HCEC 1CT (cell line): ENCODE data around the gene NUTF2.
"Not testable (repeated sequence)": the region's sequence is repeated elsewhere in the genome, so short reads cannot be mapped to it uniquely, and the experiment has no call there.

Experiments used
- DNase-seq: peaks from one replicate; pipeline ENCODE4 v3.0.0-alpha.2; 2017

NUTF2 gene

GRCh38 chr16:67888331-67888730 lies 41.6 kb downstream of the NUTF2 start:
- no peak for DNase-seq

- DNase-seq: no peak
These were observed 45.6 kb downstream of the NUTF2 start for GRCh38 chr16:67892375-67892774.

GRCh38 chr16:67892899-67893742 lies 46.4 kb downstream of the NUTF2 start, which contains the start of gene PSKH1:
TSS of gene PSKH1 (plus strand) at chr16:67893254. CDS start at chr16:67908750, 15,496 bp downstream.
- DNase-seq: peak; percentile 95

GRCh38 chr16:67893743-67894399 lies 47.1 kb downstream of the NUTF2 start:
- no peak for DNase-seq

DNA sequence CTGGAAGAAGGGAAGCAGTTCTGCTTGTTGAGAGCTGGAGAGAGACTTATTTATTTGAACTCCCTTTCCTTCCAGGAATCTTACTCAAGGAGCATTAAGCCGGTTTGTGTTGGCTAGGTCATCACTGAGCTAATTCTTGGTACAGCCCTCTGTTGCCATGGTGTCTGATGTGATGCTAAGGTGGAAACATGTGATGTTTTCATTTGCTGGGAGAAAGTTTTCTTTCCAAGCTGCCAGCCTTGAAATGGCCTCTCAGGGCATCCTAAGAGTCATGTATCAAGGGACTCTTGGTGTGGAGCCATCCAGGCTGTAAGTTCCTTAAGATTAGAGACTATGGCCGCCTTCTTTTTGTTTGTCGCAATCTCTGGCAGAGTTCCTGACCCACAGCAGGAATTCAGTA lies 50.5 kb downstream of the NUTF2 start:
- DNase-seq: no peak

GRCh38 chr16:67901734-67902133 lies 55.0 kb downstream of the NUTF2 start:
- no peak for DNase-seq

DNA sequence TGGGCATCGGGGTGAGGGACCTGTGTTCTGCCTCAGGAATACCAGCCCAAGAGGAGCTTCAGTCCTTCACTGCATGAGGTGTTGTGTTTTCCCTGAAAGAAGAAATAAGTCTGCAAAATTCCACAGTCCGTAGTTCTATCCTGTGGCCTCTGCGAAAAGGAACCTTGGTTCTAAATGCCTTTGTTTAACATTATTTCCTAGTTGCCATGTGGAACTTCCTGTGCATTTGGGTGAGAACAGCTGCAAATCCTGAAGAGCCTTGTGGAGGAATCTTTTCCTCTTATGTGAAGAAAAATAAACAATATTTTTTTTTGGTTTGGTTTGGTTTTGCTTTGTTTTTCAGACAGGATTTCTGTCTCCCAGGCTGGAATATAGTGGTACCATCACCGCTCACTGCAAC lies 56.1 kb downstream of the NUTF2 start:
- DNase-seq: no peak

DNA sequence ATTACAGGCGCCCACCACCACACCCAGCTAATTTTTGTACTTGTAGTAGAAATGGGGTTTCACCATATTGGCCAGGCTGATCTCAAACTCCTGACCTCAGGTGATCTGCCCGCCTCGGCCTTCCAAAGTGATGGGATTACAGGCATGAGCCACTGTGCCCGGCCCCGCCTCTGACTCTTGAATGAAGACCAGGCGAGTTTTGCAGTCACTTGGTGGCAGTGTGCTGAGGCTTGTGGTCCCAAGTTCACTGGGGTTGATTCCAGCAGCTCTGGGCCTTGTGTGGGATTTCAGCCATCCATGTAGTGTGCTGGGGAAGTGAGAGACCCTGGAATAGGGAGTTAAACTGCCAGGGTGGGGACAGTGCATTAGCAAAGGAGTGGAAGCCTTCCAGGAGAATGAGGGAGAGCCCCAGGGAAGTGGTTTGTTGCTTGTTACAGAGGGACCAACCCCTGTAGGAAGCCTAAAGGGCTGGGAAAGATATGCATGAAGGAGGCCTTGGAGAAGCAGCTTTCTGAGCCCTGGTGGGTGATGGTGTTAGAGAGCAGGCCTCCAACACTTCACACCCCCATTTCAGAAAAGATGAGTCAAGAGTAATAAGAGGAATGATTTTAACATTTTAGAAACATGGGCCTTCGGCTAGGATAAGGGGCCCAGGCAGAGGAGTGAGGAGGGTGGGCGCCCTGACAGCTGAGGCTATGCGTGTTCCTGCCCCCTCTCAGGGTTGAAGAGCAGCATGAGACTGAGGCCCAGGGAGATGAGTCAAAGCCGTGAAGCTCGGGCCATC lies 60.9 kb downstream of the NUTF2 start:
- DNase-seq: no peak

DNA sequence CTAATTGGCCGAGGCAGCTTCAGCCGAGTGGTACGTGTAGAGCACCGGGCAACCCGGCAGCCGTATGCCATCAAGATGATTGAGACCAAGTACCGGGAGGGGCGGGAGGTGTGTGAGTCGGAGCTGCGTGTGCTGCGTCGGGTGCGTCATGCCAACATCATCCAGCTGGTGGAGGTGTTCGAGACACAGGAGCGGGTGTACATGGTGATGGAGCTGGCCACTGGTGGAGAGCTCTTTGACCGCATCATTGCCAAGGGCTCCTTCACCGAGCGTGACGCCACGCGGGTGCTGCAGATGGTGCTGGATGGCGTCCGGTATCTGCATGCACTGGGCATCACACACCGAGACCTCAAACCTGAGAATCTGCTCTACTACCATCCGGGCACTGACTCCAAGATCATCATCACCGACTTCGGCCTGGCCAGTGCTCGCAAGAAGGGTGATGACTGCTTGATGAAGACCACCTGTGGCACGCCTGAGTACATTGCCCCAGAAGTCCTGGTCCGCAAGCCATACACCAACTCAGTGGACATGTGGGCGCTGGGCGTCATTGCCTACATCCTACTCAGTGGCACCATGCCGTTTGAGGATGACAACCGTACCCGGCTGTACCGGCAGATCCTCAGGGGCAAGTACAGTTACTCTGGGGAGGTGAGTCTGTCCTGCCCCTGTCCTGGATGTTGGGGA lies 62.5 kb downstream of the NUTF2 start:
- no peak for DNase-seq

DNA sequence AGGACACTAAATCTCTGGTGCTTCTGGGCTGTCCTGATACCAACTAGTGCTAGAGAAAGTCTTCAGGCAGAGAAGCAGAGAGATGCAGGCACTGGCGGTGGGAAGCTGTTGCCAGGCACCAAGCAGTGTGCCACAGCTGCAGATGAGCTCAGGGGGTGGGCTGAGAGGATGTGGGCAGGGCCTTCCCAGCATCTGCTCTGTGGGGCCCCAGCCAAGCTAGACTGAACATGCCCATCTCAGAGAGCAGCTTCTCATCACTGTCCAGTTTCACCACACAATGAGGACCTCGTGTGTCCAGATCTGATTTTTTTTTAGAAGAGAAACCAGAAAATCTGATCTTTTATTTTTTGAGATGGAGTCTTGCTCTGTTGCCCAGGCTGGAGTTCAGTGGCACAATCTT lies 63.4 kb downstream of the NUTF2 start:
- no peak for DNase-seq

- no peak for DNase-seq
These were observed 68.2 kb downstream of the NUTF2 start for GRCh38 chr16:67914758-67915495.

DNA sequence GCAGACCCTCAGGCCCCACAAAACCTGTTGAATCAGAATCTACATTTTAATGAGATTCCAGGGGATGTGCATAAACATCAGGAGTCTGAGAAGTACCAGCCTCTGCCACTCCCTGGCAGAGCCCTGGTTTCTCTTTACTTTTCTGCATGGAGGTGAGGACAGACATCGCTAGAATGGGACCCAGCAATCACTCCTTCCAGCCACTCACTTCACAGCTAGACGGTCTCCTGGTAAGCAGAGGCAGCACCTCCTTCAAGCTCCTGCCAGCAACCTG lies 68.7 kb downstream of the NUTF2 start:
- not testable (repeated sequence) for DNase-seq

- no peak for DNase-seq
These were observed 69.3 kb downstream of the NUTF2 start for GRCh38 chr16:67915831-67916723.

DNA sequence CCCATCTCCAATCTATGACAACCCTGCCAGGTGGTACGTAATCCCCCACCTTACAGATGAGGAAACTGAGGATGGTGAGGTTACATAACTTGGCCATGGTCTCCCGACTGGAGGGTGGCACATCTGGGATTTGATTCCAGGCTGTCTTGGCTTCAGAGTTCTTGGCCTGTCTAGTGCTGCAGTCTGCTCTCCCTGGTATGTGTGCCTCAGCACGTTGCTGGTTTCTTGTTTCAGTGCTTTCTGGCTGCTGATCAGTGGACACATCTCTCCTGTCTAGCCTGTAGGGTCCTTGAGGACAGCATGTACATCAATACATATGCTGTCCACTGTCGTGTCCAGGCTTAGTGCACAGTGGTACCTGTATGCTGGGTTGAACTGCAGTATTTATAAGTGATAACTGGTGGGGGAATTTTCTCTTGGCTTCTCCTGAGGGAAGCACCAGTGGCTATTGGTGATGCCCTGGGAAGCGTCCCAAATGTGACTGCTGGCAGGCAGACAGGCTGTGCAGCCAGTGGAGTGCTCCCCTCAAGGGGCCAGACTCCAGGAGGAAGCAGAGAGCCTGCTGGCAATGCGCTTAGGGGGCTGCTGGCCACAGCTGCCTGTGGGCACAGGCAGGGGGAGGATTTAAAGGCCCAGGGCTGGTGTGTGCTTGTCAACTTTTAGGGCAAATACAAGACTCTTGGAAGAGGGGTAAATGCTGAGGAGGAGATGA lies 70.6 kb downstream of the NUTF2 start:
- DNase-seq: no peak

- peak; percentile 82 for DNase-seq
These were observed 71.1 kb downstream of the NUTF2 start for GRCh38 chr16:67917852-67918236.

- DNase-seq: no peak
These were observed 73.0 kb downstream of the NUTF2 start for GRCh38 chr16:67919622-67920221.
